HEK293T (cell line): ENCODE results near the gene ZNF791.

Source experiments
- BHLHE40 ChIP-seq: fragments of 450-650 bp; IDR thresholded peaks from 2 replicates; pipeline ENCODE4 v1.6.1; 2016; ENCODE audit warnings: mild to moderate bottlenecking, moderate library complexity, borderline replicate concordance
- HDGF ChIP-seq: fragments of 450-650 bp; IDR thresholded peaks from 2 replicates; pipeline ENCODE4 v1.6.1; 2017; ENCODE audit warnings: antibody characterized with exemption, borderline replicate concordance
- TARDBP ChIP-seq: fragments of 450-650 bp; IDR thresholded peaks from 2 replicates; pipeline ENCODE4 v1.6.1; 2016

DNA sequence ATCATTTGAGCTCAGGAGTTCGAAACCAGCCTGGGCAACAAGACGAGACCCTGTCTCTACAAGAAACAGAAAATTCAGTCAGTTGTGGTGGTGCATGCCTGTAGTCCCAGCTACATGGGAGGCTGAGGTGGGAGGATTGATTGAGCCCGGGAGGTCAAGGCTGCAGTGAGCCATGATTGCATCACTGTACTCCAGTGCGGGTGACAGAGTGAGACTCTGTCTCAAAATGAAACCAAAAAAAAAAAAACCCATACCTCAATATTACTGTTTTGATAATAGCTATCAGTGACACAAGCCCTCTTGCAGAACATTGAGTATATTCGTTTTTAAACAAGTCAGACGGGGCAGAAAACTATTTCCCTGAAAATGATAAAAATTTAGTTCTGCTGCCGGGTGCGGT lies 16.2 kb downstream of the ZNF791 start:
- no peak for TF ChIP-seq BHLHE40
- no peak for TF ChIP-seq HDGF
- TF ChIP-seq TARDBP = no peak
